MV-4-11 (cell line): ENCODE measurements around the gene CASP10.
A peak's percentile ranks its signal among the peaks of the same experiment; 100 is the strongest.

Source experiments
- DNase-seq: peaks from one replicate; lab custom pipeline; 2025; lab: John Stamatoyannopoulos, UW

The CASP10 gene

GRCh38 chr2:201260302-201260800 lies 77.4 kb downstream of the CASP10 start, which contains the start of gene CASP8:
Gene CASP8 (plus strand): TSS chr2:201260536. CDS start chr2:201266487, 5,951 bp downstream.
- peak; percentile 89 for DNase-seq

- DNase-seq = no peak
These were observed 78.5 kb downstream of the CASP10 start for GRCh38 chr2:201261471-201261870.

- no peak for DNase-seq
These were observed 79.0 kb downstream of the CASP10 start for GRCh38 chr2:201261906-201262305.

- no peak for DNase-seq
These were observed 79.8 kb downstream of the CASP10 start for GRCh38 chr2:201262718-201263117.

- no peak for DNase-seq
These were observed 80.8 kb downstream of the CASP10 start for GRCh38 chr2:201263779-201264178.

- DNase-seq = no peak
These were observed 81.7 kb downstream of the CASP10 start for GRCh38 chr2:201264472-201265173.

- DNase-seq = no peak
These were observed 83.7 kb downstream of the CASP10 start for GRCh38 chr2:201266629-201267028.

- DNase-seq = no peak
These were observed 84.5 kb downstream of the CASP10 start for GRCh38 chr2:201267278-201268030.

- DNase-seq = no peak
These were observed 86.8 kb downstream of the CASP10 start for GRCh38 chr2:201269764-201270163.

- no peak for DNase-seq
These were observed 87.5 kb downstream of the CASP10 start for GRCh38 chr2:201270293-201271001.

- DNase-seq = no peak
These were observed 89.0 kb downstream of the CASP10 start for GRCh38 chr2:201271917-201272316.

GRCh38 chr2:201273330-201273983 lies 90.5 kb downstream of the CASP10 start:
- no peak for DNase-seq

- no peak for DNase-seq
These were observed 92.1 kb downstream of the CASP10 start for GRCh38 chr2:201275069-201275468.

GRCh38 chr2:201275990-201276389 lies 93.0 kb downstream of the CASP10 start:
- DNase-seq = no peak

GRCh38 chr2:201276511-201276910 lies 93.6 kb downstream of the CASP10 start:
- DNase-seq = no peak
